LNCAP (cell line): ENCODE measurements around the gene ARHGAP8.

Source experiments
- TF ChIP-seq, protein P1 (sequence below): fragments of 450-650 bp; IDR thresholded peaks from 2 replicates; pipeline ENCODE4 v1.5.1; 2017; ENCODE audit warnings: mild to moderate bottlenecking

The ARHGAP8 gene

GRCh38 chr22:44745853-44746789 lies 6.3 kb upstream of the ARHGAP8 start:
- TF ChIP-seq, protein P1, sequence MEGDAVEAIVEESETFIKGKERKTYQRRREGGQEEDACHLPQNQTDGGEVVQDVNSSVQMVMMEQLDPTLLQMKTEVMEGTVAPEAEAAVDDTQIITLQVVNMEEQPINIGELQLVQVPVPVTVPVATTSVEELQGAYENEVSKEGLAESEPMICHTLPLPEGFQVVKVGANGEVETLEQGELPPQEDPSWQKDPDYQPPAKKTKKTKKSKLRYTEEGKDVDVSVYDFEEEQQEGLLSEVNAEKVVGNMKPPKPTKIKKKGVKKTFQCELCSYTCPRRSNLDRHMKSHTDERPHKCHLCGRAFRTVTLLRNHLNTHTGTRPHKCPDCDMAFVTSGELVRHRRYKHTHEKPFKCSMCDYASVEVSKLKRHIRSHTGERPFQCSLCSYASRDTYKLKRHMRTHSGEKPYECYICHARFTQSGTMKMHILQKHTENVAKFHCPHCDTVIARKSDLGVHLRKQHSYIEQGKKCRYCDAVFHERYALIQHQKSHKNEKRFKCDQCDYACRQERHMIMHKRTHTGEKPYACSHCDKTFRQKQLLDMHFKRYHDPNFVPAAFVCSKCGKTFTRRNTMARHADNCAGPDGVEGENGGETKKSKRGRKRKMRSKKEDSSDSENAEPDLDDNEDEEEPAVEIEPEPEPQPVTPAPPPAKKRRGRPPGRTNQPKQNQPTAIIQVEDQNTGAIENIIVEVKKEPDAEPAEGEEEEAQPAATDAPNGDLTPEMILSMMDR, result no peak

DNA sequence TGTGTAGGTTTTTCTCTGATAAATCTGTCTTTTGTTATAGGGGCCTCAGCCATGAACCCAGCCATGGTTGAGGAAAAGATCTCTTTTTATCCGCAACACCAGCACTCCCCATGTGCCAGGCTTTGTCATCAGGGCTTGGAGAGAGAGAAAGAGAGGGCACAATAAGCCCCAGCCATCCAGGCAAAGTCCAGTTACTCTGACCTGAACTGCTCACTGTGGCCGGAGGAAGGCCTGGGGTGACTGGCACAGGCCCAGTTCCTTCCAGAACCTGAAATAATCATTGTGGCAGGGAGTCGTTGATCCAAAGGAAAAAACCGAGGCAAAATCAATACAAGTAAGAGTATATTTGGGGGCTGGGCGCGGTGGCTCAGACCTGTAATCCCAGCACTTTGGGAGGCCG lies 3.9 kb upstream of the ARHGAP8 start:
- TF ChIP-seq, protein P1, result no peak

DNA sequence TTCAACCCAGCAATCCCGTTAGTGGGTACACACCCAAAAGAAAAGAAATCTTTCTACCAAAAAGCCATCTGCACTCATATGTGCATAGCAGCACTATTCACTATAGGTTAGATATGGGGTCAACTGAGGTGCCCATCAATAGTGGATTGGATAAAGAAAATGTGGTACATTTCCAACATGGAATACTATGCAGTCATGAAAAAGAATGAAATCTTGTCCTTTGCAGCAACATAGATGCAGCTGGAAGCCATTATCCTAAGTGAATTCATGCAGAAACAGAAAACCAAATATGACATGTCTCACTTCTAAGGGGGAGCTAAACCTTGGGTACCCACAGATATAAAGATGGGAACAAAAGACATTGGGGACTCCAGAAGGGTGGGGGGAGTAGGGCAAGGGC lies 1.9 kb upstream of the ARHGAP8 start:
- TF ChIP-seq, protein P1, result no peak

- TF ChIP-seq, protein P1, result no peak
These were observed 1.0 kb downstream of the ARHGAP8 start for GRCh38 chr22:44753189-44754042.

DNA sequence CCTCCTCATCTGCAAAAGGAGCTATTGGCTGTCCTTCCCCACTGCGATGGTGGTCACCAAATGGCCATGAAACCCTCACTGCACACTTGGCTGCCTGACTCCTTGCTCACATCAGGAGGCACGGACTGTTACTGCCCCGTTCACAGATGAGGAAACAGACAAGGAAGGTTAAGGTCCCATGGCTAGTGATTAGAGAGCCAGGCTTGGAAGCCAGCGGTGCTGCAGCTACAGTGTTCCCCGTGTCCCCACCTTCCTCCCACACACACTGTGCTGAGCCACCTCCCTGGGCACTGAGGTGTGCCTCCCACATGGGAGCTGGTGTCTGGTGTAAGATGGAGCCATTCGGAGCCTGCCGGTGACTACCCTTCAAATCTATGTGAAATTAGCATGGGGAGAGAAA lies 2.6 kb downstream of the ARHGAP8 start:
- TF ChIP-seq, protein P1, result no peak

DNA sequence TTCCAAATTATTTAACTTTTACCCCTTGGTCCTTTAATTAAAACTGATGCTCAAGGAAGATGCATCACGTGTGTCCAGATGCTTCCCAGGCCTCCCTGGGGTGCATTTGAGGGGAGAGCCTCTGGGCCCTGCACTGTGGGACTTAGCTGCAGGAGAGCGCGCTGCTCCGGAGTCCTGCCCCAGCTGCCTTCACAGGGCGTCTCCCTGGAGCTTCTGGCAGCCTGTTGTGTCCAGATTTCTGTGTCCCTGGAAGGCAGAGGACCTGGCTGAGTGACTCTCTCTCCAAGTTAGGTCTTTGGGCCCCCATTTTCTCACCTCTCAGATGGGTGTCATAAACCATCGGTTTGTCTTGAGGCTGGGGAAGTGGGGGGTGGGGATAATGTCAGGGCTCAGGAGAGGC lies 3.0 kb downstream of the ARHGAP8 start:
- TF ChIP-seq, protein P1, result no peak

GRCh38 chr22:44755956-44756361 lies 3.6 kb downstream of the ARHGAP8 start:
- TF ChIP-seq, protein P1, result no peak
